Neuronal stem cell (in vitro differentiated cells): Measurements from ENCODE around the gene TOM1L2.

Experiments used
- DNase-seq: peaks from one replicate; pipeline ENCODE4 v3.0.0-alpha.2; 2013; ENCODE audit warnings: low spot score
- H2AFZ ChIP-seq: one replicate; pipeline ENCODE4 v1.6.1; 2013; ENCODE audit warnings: mild to moderate bottlenecking, low read length, inconsistent platforms
- H2AK5ac ChIP-seq: 2 replicates; pipeline ENCODE4 v1.6.1; 2013; ENCODE audit warnings: low read depth, mild to moderate bottlenecking, inconsistent platforms, low read length, moderate library complexity, mixed read lengths
- H2BK120ac ChIP-seq: 2 replicates; pipeline ENCODE4 v1.6.1; 2013; ENCODE audit warnings: low read depth, mild to moderate bottlenecking, inconsistent platforms, low read length, moderate library complexity, mixed read lengths
- H2BK12ac ChIP-seq: one replicate; pipeline ENCODE4 v1.6.1; 2013; ENCODE audit warnings: low read length, inconsistent platforms
- H2BK15ac ChIP-seq: 2 replicates; pipeline ENCODE4 v1.6.1; 2013; ENCODE audit warnings: mild to moderate bottlenecking, low read length, inconsistent platforms, mixed read lengths
- H2BK5ac ChIP-seq: one replicate; pipeline ENCODE4 v1.6.1; 2013; ENCODE audit warnings: inconsistent platforms, mild to moderate bottlenecking, low read length, moderate library complexity
- H3K14ac ChIP-seq: one replicate; pipeline ENCODE4 v1.6.1; 2013; ENCODE audit warnings: low read length, inconsistent platforms
- H3K18ac ChIP-seq: 2 replicates; pipeline ENCODE4 v1.6.1; 2013; ENCODE audit warnings: low read length, inconsistent platforms
- H3K23ac ChIP-seq: 2 replicates; pipeline ENCODE4 v1.6.1; 2013; ENCODE audit warnings: low read depth, mild to moderate bottlenecking, mixed read lengths, low read length, inconsistent platforms; ENCODE audit not compliant: poor library complexity
- H3K27ac ChIP-seq: replicated peaks from 3 replicates; pipeline ENCODE4 v1.5.1; 2013; ENCODE audit warnings: low read length, inconsistent platforms
- H3K27me3 ChIP-seq, 3 experiments: 2 replicates each; pipeline ENCODE4 v1.6.1; 2013; ENCODE audit warnings: low read length in 3 of 3, mild to moderate bottlenecking in 2 of 3, inconsistent platforms in 1 of 3, low read depth in 1 of 3, mixed read lengths in 1 of 3, moderate library complexity in 1 of 3; ENCODE audit not compliant: control insufficient read depth in 3 of 3, insufficient read depth in 3 of 3
- H3K36me3 ChIP-seq, 2 donors: replicated peaks in 1 of 2; 2 replicates each; pipeline ENCODE4 v1.6.1; 2013; ENCODE audit warnings: low read length in 2 of 2; ENCODE audit not compliant: control insufficient read depth in 2 of 2, insufficient read depth in 2 of 2
- H3K4ac ChIP-seq: 2 replicates; pipeline ENCODE4 v1.6.1; 2013; ENCODE audit warnings: inconsistent platforms, mild to moderate bottlenecking, low read length, moderate library complexity
- H3K4me1 ChIP-seq, 2 donors: 1 replicate in 1 of 2; 2 replicates in 1 of 2; pipeline ENCODE4 v1.6.1; 2013; ENCODE audit warnings: low read length in 2 of 2, low read depth in 1 of 2; ENCODE audit not compliant: control insufficient read depth in 2 of 2, insufficient read depth in 1 of 2
- H3K4me2 ChIP-seq: one replicate; pipeline ENCODE4 v1.6.1; 2013; ENCODE audit warnings: mild to moderate bottlenecking, low read length, inconsistent platforms; ENCODE audit not compliant: insufficient read depth, poor library complexity, severe bottlenecking
- H3K4me3 ChIP-seq, 2 donors: 2 replicates each; pipeline ENCODE4 v1.5.1; 2013; ENCODE audit warnings: low read length in 2 of 2, mild to moderate bottlenecking in 2 of 2, inconsistent platforms in 1 of 2, moderate library complexity in 1 of 2
- H3K79me1 ChIP-seq: one replicate; pipeline ENCODE4 v1.6.1; 2013; ENCODE audit warnings: low read depth, mild to moderate bottlenecking, inconsistent platforms, low read length, moderate library complexity
- H3K9ac ChIP-seq: one replicate; pipeline ENCODE4 v1.6.1; 2013; ENCODE audit warnings: mild to moderate bottlenecking, low read depth, low read length, inconsistent platforms; ENCODE audit not compliant: poor library complexity
- H3K9me3 ChIP-seq, 2 donors: replicated peaks in 1 of 2; 2 replicates each; pipeline versions ENCODE3 to v1.6.1; 2013; ENCODE audit warnings: low read length in 2 of 2, mild to moderate bottlenecking in 2 of 2, inconsistent platforms in 1 of 2, low read depth in 1 of 2, mixed read lengths in 1 of 2, moderate library complexity in 1 of 2; ENCODE audit not compliant: control insufficient read depth in 2 of 2, insufficient read depth in 1 of 2
- H4K8ac ChIP-seq: one replicate; pipeline ENCODE4 v1.6.1; 2013; ENCODE audit warnings: low read depth, mild to moderate bottlenecking, inconsistent platforms, low read length, moderate library complexity
- H4K91ac ChIP-seq: one replicate; pipeline ENCODE4 v1.6.1; 2013; ENCODE audit warnings: low read length, low read depth, mild to moderate bottlenecking, inconsistent platforms; ENCODE audit not compliant: poor library complexity
- WGBS, 2 donors: extraction: QIAGEN DNeasy Blood & Tissue Kit; methylation state at CpG; one replicate each; pipeline ENCODE4 v1.1.7; 2013; ENCODE audit warnings: missing lambda C conversion rate in 2 of 2, mixed read lengths in 1 of 2; ENCODE audit not compliant: insufficient read length in 2 of 2, insufficient replicate concordance in 1 of 2; ENCODE audit errors: extremely low coverage in 2 of 2; 5-methylcytosine and 5-hydroxymethylcytosine counted together

TOM1L2 gene

GRCh38 chr17:17866425-17866824, 105.8 kb downstream of the TOM1L2 start:
- H3K23ac ChIP-seq = no peak overlapping the region
- H3K9ac ChIP-seq = no peak overlapping the region
- no peak overlapping the region for H3K4ac ChIP-seq
- H3K14ac ChIP-seq = no peak overlapping the region
- H2AFZ ChIP-seq = no peak overlapping the region
- no peak overlapping the region for H3K4me2 ChIP-seq
- no peak overlapping the region for H4K8ac ChIP-seq
- H3K4me3 ChIP-seq = no peak overlapping the region
- no peaks in the 10 kb centered on the region for H3K36me3 ChIP-seq
- H3K27ac ChIP-seq = no peak overlapping the region
- H2BK15ac ChIP-seq = peak overlapping the region; percentile 19
- H2BK12ac ChIP-seq = no peak overlapping the region
- no peak overlapping the region for H2BK120ac ChIP-seq
- WGBS, 2 donors = no CpG with 5 or more reads among the region's 3 CpGs
- no peaks in the 10 kb centered on the region for H3K27me3 ChIP-seq
- H2BK5ac ChIP-seq = no peak overlapping the region
- H3K79me1 ChIP-seq = no peaks in the 10 kb centered on the region
- no peak overlapping the region for H2AK5ac ChIP-seq
- no peaks in the 10 kb centered on the region for H3K9me3 ChIP-seq
- no peak for DNase-seq
- peak overlapping the region; percentile 31 for H3K18ac ChIP-seq
- peaks cover 12 to 22% of the 10 kb centered on the region in 2 donors for H3K4me1 ChIP-seq
- H4K91ac ChIP-seq = no peak overlapping the region

GRCh38 chr17:17865035-17865434, 107.2 kb downstream of the TOM1L2 start:
- Histone ChIP-seq H2BK12ac (no peak overlapping the region), H3K36me3 (no peaks in the 10 kb centered on the region), H3K4me2 (no peak overlapping the region), H4K91ac (no peak overlapping the region), H4K8ac (no peak overlapping the region), H3K4me3 (no peak overlapping the region), H3K4me1 (peaks cover 12 to 20% of the 10 kb centered on the region in 2 donors), H2AK5ac (no peak overlapping the region), H3K9me3 (no peaks in the 10 kb centered on the region), H3K9ac (no peak overlapping the region), H2BK5ac (no peak overlapping the region), H3K27me3 (no peaks in the 10 kb centered on the region), H3K23ac (no peak overlapping the region), H2BK120ac (no peak overlapping the region), H3K14ac (no peak overlapping the region), H2BK15ac (no peak overlapping the region), H3K79me1 (no peaks in the 10 kb centered on the region), H2AFZ (no peak overlapping the region), H3K18ac (no peak overlapping the region), H3K27ac (no peak overlapping the region), H3K4ac (no peak overlapping the region)
- no CpG with 5 or more reads among the region's 1 CpG for WGBS, 2 donors
- no peak for DNase-seq

GRCh38 chr17:17860766-17861107, 111.5 kb downstream of the TOM1L2 start:
- no CpG with 5 or more reads among the region's 5 CpGs for WGBS, 2 donors
- no peak overlapping the region for H4K91ac ChIP-seq
- no peak overlapping the region for H3K27ac ChIP-seq
- H3K4me1 ChIP-seq = peaks cover 0 to 5% of the 10 kb centered on the region in 2 donors
- H3K9me3 ChIP-seq = no peaks in the 10 kb centered on the region
- no peak overlapping the region for H2AK5ac ChIP-seq
- no peak overlapping the region for H3K4ac ChIP-seq
- no peaks in the 10 kb centered on the region for H3K79me1 ChIP-seq
- no peak overlapping the region for H3K9ac ChIP-seq
- H2BK12ac ChIP-seq = no peak overlapping the region
- no peak overlapping the region for H3K14ac ChIP-seq
- DNase-seq = no peak
- H3K23ac ChIP-seq = no peak overlapping the region
- H2AFZ ChIP-seq = no peak overlapping the region
- no peak overlapping the region for H2BK5ac ChIP-seq
- H3K4me2 ChIP-seq = no peak overlapping the region
- no peak overlapping the region for H4K8ac ChIP-seq
- H2BK15ac ChIP-seq = no peak overlapping the region
- H2BK120ac ChIP-seq = no peak overlapping the region
- no peaks in the 10 kb centered on the region for H3K27me3 ChIP-seq
- H3K36me3 ChIP-seq = no peaks in the 10 kb centered on the region
- no peak overlapping the region for H3K4me3 ChIP-seq
- H3K18ac ChIP-seq = no peak overlapping the region

DNA sequence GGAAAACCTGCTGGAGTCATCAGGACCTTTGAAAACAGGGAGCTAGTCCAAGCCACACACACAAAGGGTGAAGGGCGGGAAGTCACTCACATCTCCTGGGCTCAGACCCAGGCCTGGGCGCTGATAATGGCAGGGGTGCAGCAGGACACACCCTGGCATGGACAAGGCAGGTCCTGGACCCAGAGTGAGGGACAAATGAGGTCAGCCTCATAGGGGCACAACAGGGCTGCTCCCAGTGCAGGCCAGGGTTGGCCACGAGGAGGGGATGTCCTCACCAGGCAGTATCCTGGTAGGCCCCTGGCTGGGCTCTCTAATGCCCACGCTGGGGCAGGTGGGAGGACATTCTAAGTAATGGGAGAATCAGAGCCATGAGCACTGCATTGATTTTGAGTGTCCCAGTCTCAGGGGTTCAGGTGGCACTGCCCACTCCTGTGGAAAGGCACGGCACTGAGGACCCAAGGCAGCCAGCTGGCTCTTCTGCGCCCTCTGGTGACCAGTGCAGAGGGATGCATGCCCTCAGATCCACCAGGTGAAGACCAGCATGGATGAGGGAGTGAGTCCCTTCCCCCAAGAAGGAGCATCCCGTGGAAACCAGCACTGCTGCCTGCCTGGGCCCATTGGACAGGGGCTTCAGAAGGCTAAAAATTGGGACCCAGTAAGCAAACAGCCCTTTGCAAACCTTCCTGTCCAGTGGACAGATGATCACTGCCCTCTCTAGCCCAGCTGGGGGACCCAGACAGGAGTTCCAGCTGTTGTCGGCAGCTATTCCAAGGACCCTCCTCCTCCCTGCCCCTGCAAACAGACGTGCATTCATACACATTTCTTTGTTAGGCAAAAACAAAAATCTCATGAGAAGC, 112.1 kb downstream of the TOM1L2 start:
- peak overlapping the region; percentile 25 for H4K91ac ChIP-seq
- no peak overlapping the region for H2BK120ac ChIP-seq
- H3K9me3 ChIP-seq = no peaks in the 10 kb centered on the region
- no peak overlapping the region for H2BK12ac ChIP-seq
- peak overlapping the region; percentile 44 for H2BK15ac ChIP-seq
- H3K23ac ChIP-seq = peak overlapping the region; percentile 87
- no peak overlapping the region for H3K27ac ChIP-seq
- peak overlapping the region; percentile 85 for H3K18ac ChIP-seq
- H3K4me3 ChIP-seq = no peak overlapping the region
- no peak overlapping the region for H4K8ac ChIP-seq
- H3K9ac ChIP-seq = peak overlapping the region; percentile 46
- H3K4me2 ChIP-seq = no peak overlapping the region
- no peak overlapping the region for H2BK5ac ChIP-seq
- no peak overlapping the region for H3K14ac ChIP-seq
- WGBS, 2 donors = no CpG with 5 or more reads among the region's 9 CpGs
- H3K4me1 ChIP-seq = peaks cover 0 to 6% of the 10 kb centered on the region in 2 donors
- peak overlapping the region; percentile 49 for H2AK5ac ChIP-seq
- no peaks in the 10 kb centered on the region for H3K27me3 ChIP-seq
- no peak overlapping the region for H3K4ac ChIP-seq
- DNase-seq = peak; percentile 60
- no peak overlapping the region for H2AFZ ChIP-seq
- H3K79me1 ChIP-seq = no peaks in the 10 kb centered on the region
- H3K36me3 ChIP-seq = no peaks in the 10 kb centered on the region
